ENCODE measurements around the gene IL36RN. TPM values are rescaled to one million over a fixed set of nuclear protein-coding genes. Genes with fewer than 3 reads are reported as not detected.

The IL36RN gene
- polyA plus RNA-seq, 1 of the 3 experiments (the other 2 are of a cell fraction) = not detected

GRCh38 chr2:113112441-113112840 lies 53.4 kb downstream of the IL36RN start:
- Histone ChIP-seq H4K20me1 (ENCODE audit: insufficient read depth) (no peaks in the 10 kb centered on the region), H3K27ac (ENCODE audit: low read depth in 2 of 2, low read length in 1 of 2) (no peak overlapping the region), H3K9me2 (no peaks in the 10 kb centered on the region), H3K9me3 (no peaks in the 10 kb centered on the region), H3K79me2 (ENCODE audit: insufficient read depth) (no peaks in the 10 kb centered on the region), H3K36me3 (replicated peaks in 1 of 2; ENCODE audit: control insufficient read depth in 1 of 2, insufficient read depth in 2 of 2, low read length in 1 of 2) (no peaks in the 10 kb centered on the region), H3K4me2 (no peak overlapping the region), H2AFZ (ENCODE audit: low read depth) (no peak overlapping the region), H3K4me3 (ENCODE audit: low read depth in 2 of 2, low read length in 1 of 2) (no peak overlapping the region), H3K9ac (no peak overlapping the region), H3K27me3 (ENCODE audit: insufficient read depth) (no peaks in the 10 kb centered on the region; the same call in 1 of the 2 replicates), H3F3A (replicated peaks; ENCODE audit: insufficient read depth) (no peaks in the 10 kb centered on the region), H3K4me1 (ENCODE audit: control insufficient read depth in 1 of 2, insufficient read depth in 2 of 2, low read depth in 1 of 2, low read length in 1 of 2) (no peaks in the 10 kb centered on the region; a peak in 1 of 4 replicates)
- TF ChIP-seq ZBTB33 (IDR thresholded peaks at IDR 0.05; ENCODE audit: borderline replicate concordance, low read depth) = no peak
- no peak for TF ChIP-seq PBX3 (IDR thresholded peaks at IDR 0.05)
- TF ChIP-seq CTCF (IDR thresholded peaks at IDR 0.05) = no peak
- no peak for TF ChIP-seq IRF3 (IDR thresholded peaks at IDR 0.05; ENCODE audit: low read depth, low read length)
- no peak for DNase-seq
- CTCF ChIA-PET = interaction anchor here (0.7 to 1.5 kb wide), 3 partner anchors 25 to 86 kb away, joined by 3 to 4 read pairs (median 3); no protein-coding TSS in a partner anchor
- POLR2A ChIA-PET = no interaction called here
- WGBS (ENCODE audit: low lambda C conversion rate) = 15% methylated on average over 8 of the region's 8 CpGs

- H3K9me3 ChIP-seq = no peaks in the 10 kb centered on the region
- no peaks in the 10 kb centered on the region for H3K9me2 ChIP-seq
- H3K4me2 ChIP-seq = no peak overlapping the region
- no peaks in the 10 kb centered on the region for H4K20me1 ChIP-seq (ENCODE audit: insufficient read depth)
- no peak overlapping the region for H3K4me3 ChIP-seq (ENCODE audit: low read depth in 2 of 2, low read length in 1 of 2)
- H3K27ac ChIP-seq (ENCODE audit: low read depth in 2 of 2, low read length in 1 of 2) = no peak overlapping the region
- H3K9ac ChIP-seq = no peak overlapping the region
- no peaks in the 10 kb centered on the region for H3K79me2 ChIP-seq (ENCODE audit: insufficient read depth)
- H3K4me1 ChIP-seq (ENCODE audit: control insufficient read depth in 1 of 2, insufficient read depth in 2 of 2, low read depth in 1 of 2, low read length in 1 of 2) = no peaks in the 10 kb centered on the region; a peak in 1 of 4 replicates
- no peak for DNase-seq
- no peak overlapping the region for H2AFZ ChIP-seq (ENCODE audit: low read depth)
- no peaks in the 10 kb centered on the region for H3K36me3 ChIP-seq (replicated peaks in 1 of 2; ENCODE audit: control insufficient read depth in 1 of 2, insufficient read depth in 2 of 2, low read length in 1 of 2)
- ChIA-PET CTCF (interaction anchor here (0.6 to 1.5 kb wide), 5 partner anchors 24 to 277 kb away, joined by 3 to 4 read pairs (median 3); no protein-coding TSS in a partner anchor), POLR2A (no interaction called here)
- WGBS (ENCODE audit: low lambda C conversion rate) = 11% methylated on average over 6 of the region's 6 CpGs
- no peaks in the 10 kb centered on the region; the same call in 1 of the 2 replicates for H3K27me3 ChIP-seq (ENCODE audit: insufficient read depth)
- TF ChIP-seq FOXM1 (IDR thresholded peaks at IDR 0.05; ENCODE audit: low read depth) = no peak
- H3F3A ChIP-seq (replicated peaks; ENCODE audit: insufficient read depth) = no peaks in the 10 kb centered on the region
These were observed 53.9 kb downstream of the IL36RN start for GRCh38 chr2:113112871-113113270.

All from SK-N-SH (cell line).